HG02870 (cell line): ENCODE results near the gene ZNF12.

Source experiments
- ATAC-seq: cut with Tn5 transposase; IDR thresholded peaks from one replicate; pipeline ENCODE4 v1.9.1; 2021; ENCODE audit warnings: mild to moderate bottlenecking, moderate library complexity; ENCODE audit not compliant: unreplicated experiment

The ZNF12 gene

GRCh38 chr7:6648066-6648814 is 58.5 kb downstream of the ZNF12 start:
- ATAC-seq = no peak

GRCh38 chr7:6647541-6647940 is 59.2 kb downstream of the ZNF12 start:
- ATAC-seq = no peak

- ATAC-seq = no peak
Observed at GRCh38 chr7:6647080-6647479, 59.7 kb downstream of the ZNF12 start.

- ATAC-seq = no peak
Observed at GRCh38 chr7:6646465-6646864, 60.3 kb downstream of the ZNF12 start.

- no peak for ATAC-seq
Observed at GRCh38 chr7:6644728-6645127, 62.0 kb downstream of the ZNF12 start.

GRCh38 chr7:6643915-6644625 is 62.7 kb downstream of the ZNF12 start:
- ATAC-seq = no peak

- no peak for ATAC-seq
Observed at GRCh38 chr7:6642861-6643640, 63.7 kb downstream of the ZNF12 start.

GRCh38 chr7:6642239-6642839 is 64.4 kb downstream of the ZNF12 start:
- ATAC-seq = no peak

GRCh38 chr7:6641305-6642035 is 65.3 kb downstream of the ZNF12 start:
- ATAC-seq = no peak

GRCh38 chr7:6640246-6640721 is 66.5 kb downstream of the ZNF12 start:
- ATAC-seq = no peak

- no peak for ATAC-seq
Observed at GRCh38 chr7:6639627-6640026, 67.1 kb downstream of the ZNF12 start.

GRCh38 chr7:6639032-6639431 is 67.7 kb downstream of the ZNF12 start:
- no peak for ATAC-seq
